Breast epithelium (tissue), 4 donors: Measurements from ENCODE around the gene ZBTB4. TPM values are rescaled to one million over a fixed set of nuclear protein-coding genes. Genes with fewer than 3 reads are reported as not detected.

Source experiments
- DNase-seq, 2 donors: peaks; one replicate each; pipeline ENCODE4 v3.0.0-alpha.2; 2019; ENCODE audit warnings: low spot score in 2 of 2
- H3K27ac ChIP-seq, 2 donors: fragments of 200-600 bp; sonication (generic) in 1 of 2; one replicate each; pipeline ENCODE4 v1.5.1; 2016 to 2019; ENCODE audit warnings: mild to moderate bottlenecking in 1 of 2
- H3K27me3 ChIP-seq, 2 donors: fragments of 200-600 bp; sonication (generic) in 1 of 2; one replicate each; pipeline versions ENCODE4 v1.5.1 to v1.6.0; 2017 to 2019; ENCODE audit warnings: control low read depth in 1 of 2, mild to moderate bottlenecking in 1 of 2
- H3K36me3 ChIP-seq: fragments of 200-600 bp; one replicate; pipeline ENCODE4 v1.5.1; 2019
- H3K4me1 ChIP-seq, 2 donors: fragments of 200-600 bp; sonication (generic); one replicate each; pipeline ENCODE4 v1.5.1; 2016 to 2019; ENCODE audit warnings: control low read depth in 1 of 2
- H3K4me3 ChIP-seq, 3 donors: fragments of 200-600 bp; sonication (generic); 1 replicate in 2 of 3; 2 replicates in 1 of 3; pipeline ENCODE4 v1.5.1; 2016 to 2019; ENCODE audit warnings: mild to moderate bottlenecking in 3 of 3, moderate library complexity in 2 of 3
- H3K9me3 ChIP-seq, 2 donors: fragments of 200-600 bp; sonication (generic) in 1 of 2; one replicate each; pipeline ENCODE4 v1.5.1; 2016 to 2019; ENCODE audit warnings: control low read depth in 1 of 2
- POLR2A ChIP-seq: fragments of 450-650 bp; IDR thresholded peaks from one replicate; pipeline ENCODE4 v1.6.1; 2016; ENCODE audit warnings: antibody characterized with exemption, mild to moderate bottlenecking, moderate library complexity
- POLR2AphosphoS5 ChIP-seq, 3 donors: sonication (generic); formaldehyde crosslinking; IDR thresholded peaks; one replicate each; pipeline ENCODE4 v1.6.1; 2017; ENCODE audit warnings: antibody characterized with exemption in 3 of 3
- intact Hi-C: fragments of 100-400 bp; cut with DNase I; formaldehyde crosslinking; loops from one replicate; pipeline ENCODE4 v1.15.1; 2023; ENCODE audit warnings: low total_unique reads
- total RNA-seq, 3 donors: library from RNA; depleted of rRNA; stranded (reverse); fragments of >200 nt; gene quantifications; one replicate each; pipeline ENCODE4 v1.1.0, GENCODE V29; 2016
- TF ChIP-seq, protein P1 (sequence below), 3 donors: fragments of 450-650 bp; IDR thresholded peaks; one replicate each; pipeline ENCODE4 v1.5.1; 2016 to 2017; ENCODE audit warnings: antibody characterized with exemption in 3 of 3, mild to moderate bottlenecking in 3 of 3, moderate library complexity in 3 of 3

The ZBTB4 gene
- total RNA-seq, 3 donors from 2014 or later = 34.4 to 46.9 (median 45.7) TPM

DNA sequence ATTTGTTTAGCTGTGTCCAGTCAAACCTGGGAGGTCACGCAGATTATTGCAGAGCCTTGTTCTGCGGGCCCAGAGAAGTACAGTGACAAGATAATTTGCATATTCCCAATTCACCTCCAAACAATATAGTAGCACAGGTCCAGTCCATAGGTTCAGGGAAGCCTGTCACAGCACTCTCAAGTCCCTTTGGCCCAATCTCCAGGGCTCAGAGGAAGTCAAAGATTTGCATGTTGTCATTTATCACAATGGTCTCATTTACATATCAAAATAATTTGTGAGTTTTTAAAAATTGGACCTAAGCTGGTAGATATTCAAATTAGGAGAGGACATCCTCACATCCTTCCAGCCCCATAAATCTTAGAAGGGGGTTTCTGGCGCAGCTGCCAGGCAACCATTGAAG is 11.9 kb downstream of the ZBTB4 start:
- no peaks in the 10 kb centered on the region for H3K36me3 ChIP-seq
- H3K4me3 ChIP-seq = no peak overlapping the region
- no peak for DNase-seq
- TF ChIP-seq, protein P1, sequence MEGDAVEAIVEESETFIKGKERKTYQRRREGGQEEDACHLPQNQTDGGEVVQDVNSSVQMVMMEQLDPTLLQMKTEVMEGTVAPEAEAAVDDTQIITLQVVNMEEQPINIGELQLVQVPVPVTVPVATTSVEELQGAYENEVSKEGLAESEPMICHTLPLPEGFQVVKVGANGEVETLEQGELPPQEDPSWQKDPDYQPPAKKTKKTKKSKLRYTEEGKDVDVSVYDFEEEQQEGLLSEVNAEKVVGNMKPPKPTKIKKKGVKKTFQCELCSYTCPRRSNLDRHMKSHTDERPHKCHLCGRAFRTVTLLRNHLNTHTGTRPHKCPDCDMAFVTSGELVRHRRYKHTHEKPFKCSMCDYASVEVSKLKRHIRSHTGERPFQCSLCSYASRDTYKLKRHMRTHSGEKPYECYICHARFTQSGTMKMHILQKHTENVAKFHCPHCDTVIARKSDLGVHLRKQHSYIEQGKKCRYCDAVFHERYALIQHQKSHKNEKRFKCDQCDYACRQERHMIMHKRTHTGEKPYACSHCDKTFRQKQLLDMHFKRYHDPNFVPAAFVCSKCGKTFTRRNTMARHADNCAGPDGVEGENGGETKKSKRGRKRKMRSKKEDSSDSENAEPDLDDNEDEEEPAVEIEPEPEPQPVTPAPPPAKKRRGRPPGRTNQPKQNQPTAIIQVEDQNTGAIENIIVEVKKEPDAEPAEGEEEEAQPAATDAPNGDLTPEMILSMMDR (IDR thresholded peaks at IDR 0.05) = no peak
- TF ChIP-seq POLR2AphosphoS5 (IDR thresholded peaks at IDR 0.05) = no peak
- no peak for TF ChIP-seq POLR2A
- H3K27ac ChIP-seq = peak overlapping the region; percentile 67 to 89
- no peaks in the 10 kb centered on the region for H3K27me3 ChIP-seq
- no peaks in the 10 kb centered on the region for H3K9me3 ChIP-seq
- no peaks in the 10 kb centered on the region for H3K4me1 ChIP-seq
- intact Hi-C loops = loop anchor here (1.0 kb wide), 1 partner anchor 26 kb away; no protein-coding TSS in a partner anchor

DNA sequence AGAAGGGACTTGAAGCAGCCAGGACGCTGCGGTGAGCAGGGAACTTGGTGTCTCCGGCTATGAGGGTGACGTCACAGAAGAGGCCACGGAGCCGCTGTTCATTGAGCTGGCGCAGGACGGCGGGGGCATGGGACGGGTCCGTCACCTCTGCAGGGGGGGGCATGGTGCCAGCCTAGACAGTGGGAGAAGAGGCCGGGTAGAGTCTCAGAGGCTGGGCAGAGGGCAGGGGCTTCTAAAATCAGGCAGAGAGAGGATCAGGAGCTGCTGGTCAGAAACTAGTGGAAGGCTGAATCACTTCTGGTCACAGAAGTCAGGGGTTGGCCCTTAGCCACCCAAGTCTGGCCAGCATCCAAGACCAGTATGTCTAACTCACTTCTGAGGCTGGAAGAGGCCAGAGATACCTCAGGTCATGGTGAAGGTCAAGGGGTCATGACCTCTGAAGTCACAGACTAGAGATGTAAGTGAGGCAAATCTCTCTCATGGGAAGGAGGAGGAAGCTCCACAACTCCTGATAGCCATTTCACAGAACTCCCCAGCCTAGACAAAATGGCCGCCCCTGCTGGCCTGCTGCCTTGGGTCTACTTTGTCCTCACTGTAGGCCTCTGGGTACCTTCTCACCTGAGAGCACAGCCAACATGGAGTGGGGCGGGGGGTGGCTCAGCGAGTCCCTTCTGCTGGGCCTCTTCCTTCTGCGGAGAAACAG is 12.6 kb downstream of the ZBTB4 start:
- peak overlapping the region in 1 of 3 donors; percentile 20 for H3K4me3 ChIP-seq
- DNase-seq = no peak
- H3K36me3 ChIP-seq = no peaks in the 10 kb centered on the region
- no peaks in the 10 kb centered on the region for H3K27me3 ChIP-seq
- intact Hi-C loops = loop anchor here (1.0 kb wide), 1 partner anchor 27 kb away; no protein-coding TSS in a partner anchor
- no peaks in the 10 kb centered on the region for H3K9me3 ChIP-seq
- TF ChIP-seq POLR2AphosphoS5 (IDR thresholded peaks at IDR 0.05) (peak in 2 of 3 donors; percentile 34 to 42), POLR2A (no peak)
- peak overlapping the region; percentile 67 to 89 for H3K27ac ChIP-seq
- H3K4me1 ChIP-seq = no peaks in the 10 kb centered on the region

DNA sequence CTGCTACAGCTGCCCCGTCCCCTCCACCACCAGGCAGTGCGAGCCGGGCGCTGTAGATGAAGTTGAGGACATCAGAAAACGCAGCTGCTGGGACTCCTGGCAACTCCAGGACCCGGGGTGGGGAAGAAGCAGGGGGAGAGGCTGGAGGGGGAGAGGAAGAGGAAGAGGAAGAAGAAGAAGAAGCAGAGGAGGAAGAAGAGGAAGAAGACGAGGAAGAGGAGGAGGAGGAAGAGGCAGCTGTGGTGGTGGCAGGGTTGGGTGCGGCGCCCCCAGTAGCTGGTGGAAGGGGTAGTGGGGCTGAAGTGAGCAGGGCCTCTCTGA is 13.2 kb downstream of the ZBTB4 start:
- Histone ChIP-seq H3K4me3 (peak overlapping the region in 1 of 3 donors; percentile 20), H3K4me1 (no peaks in the 10 kb centered on the region), H3K36me3 (no peaks in the 10 kb centered on the region), H3K27me3 (no peaks in the 10 kb centered on the region), H3K9me3 (no peaks in the 10 kb centered on the region), H3K27ac (peak overlapping the region; percentile 67 to 89)
- intact Hi-C loops = no loop called here
- no peak for TF ChIP-seq POLR2AphosphoS5 (IDR thresholded peaks at IDR 0.05)
- TF ChIP-seq, protein P1 (IDR thresholded peaks at IDR 0.05) = no peak
- no peak for TF ChIP-seq POLR2A
- no peak for DNase-seq

DNA sequence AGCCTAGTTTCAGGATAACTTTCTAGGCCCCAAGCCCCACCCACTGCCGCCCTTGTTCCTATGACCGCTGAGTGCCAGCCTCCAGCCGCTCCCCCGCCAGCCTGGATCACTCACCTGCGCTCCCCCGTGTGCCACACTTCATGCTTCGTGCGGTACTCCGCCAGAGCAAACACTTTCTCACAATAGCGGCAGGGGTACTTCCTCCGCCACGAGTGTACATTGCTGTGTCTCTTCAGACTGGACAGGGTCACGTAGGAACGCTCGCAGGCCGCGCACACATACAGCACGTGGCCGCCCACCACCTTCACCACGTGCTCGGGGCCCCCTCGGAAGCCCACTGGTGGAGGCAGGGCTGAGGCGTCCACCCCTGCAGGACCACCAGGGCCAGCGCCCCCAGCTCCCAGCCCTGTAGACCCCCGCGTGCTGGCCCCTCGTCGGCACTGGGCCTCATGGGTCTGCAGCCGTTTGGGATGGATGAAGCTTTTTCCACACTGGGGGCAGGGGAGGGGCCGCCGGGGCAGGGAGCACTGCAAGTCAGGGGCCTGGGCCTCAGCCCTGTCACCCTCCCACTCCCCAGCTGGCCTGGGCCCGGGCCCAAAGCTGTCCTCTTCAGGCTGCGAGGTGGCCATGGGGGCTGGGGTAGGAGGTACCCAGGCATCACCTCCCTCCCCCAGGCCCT is 13.7 kb downstream of the ZBTB4 start:
- no peak for DNase-seq
- Histone ChIP-seq H3K4me1 (no peaks in the 10 kb centered on the region), H3K27me3 (no peaks in the 10 kb centered on the region), H3K27ac (peak overlapping the region; percentile 67 to 89), H3K4me3 (peak overlapping the region in 1 of 3 donors; percentile 20), H3K9me3 (no peaks in the 10 kb centered on the region), H3K36me3 (no peaks in the 10 kb centered on the region)
- TF ChIP-seq POLR2AphosphoS5 (IDR thresholded peaks at IDR 0.05) (no peak), POLR2A (no peak)
- TF ChIP-seq, protein P1 (IDR thresholded peaks at IDR 0.05) = no peak
- intact Hi-C loops = no loop called here

DNA sequence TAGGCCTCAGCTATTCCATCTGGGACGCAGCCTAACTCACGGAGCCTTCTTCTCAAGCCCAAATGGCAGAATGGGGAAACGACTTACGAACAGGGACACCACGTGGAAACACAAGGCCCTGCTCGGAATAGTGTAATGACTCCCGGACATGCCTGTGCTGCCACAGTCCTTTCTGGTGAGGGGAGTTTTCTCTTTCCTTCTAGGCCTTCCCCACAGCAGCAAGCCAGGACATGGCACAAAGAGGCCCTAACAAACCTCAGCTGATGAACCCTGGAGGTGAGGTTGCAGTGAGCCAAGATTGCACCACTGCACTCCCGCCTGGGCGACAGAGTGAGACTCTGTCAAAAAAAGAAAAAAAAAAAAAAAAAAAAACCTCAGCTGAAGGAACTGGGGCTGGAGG is 15.3 kb downstream of the ZBTB4 start:
- peak in 1 of 2 donors; percentile 62 for DNase-seq
- H3K27me3 ChIP-seq = no peaks in the 10 kb centered on the region
- intact Hi-C loops = no loop called here
- H3K9me3 ChIP-seq = no peaks in the 10 kb centered on the region
- H3K4me3 ChIP-seq = no peak overlapping the region
- no peaks in the 10 kb centered on the region for H3K4me1 ChIP-seq
- TF ChIP-seq POLR2AphosphoS5 (IDR thresholded peaks at IDR 0.05) (no peak), POLR2A (no peak)
- TF ChIP-seq, protein P1 (IDR thresholded peaks at IDR 0.05) = no peak
- peak overlapping the region; percentile 70 to 73 for H3K27ac ChIP-seq
- H3K36me3 ChIP-seq = no peaks in the 10 kb centered on the region
